Uterus (tissue), 2 donors: ENCODE data around the gene PEDS1.

Experiments used
- CTCF ChIP-seq, 4 experiments: fragments of 200-600 bp in 2 of 4; fragments of 450-650 bp in 2 of 4; sonication (generic) in 2 of 4; IDR thresholded peaks; one replicate each; pipeline ENCODE4 v1.5.1; 2016 to 2019; ENCODE audit warnings: antibody characterized with exemption in 4 of 4, mild to moderate bottlenecking in 2 of 4, moderate library complexity in 1 of 4
- POLR2A ChIP-seq, 2 donors: fragments of 450-650 bp; IDR thresholded peaks; one replicate each; pipeline ENCODE4 v1.6.1; 2016; ENCODE audit warnings: antibody characterized with exemption in 2 of 2, mild to moderate bottlenecking in 1 of 2, moderate library complexity in 1 of 2

- TF ChIP-seq CTCF (IDR thresholded peaks at IDR 0.05) (peak in 1 of 4 experiments; percentile 46), POLR2A (IDR thresholded peaks at IDR 0.05) (peak; percentile 81 to 82)
These were observed 40.8 kb downstream of the PEDS1 start, which contains the start of gene UBE2V1 for GRCh38 chr20:50112512-50113419.
